Cardiac fibroblast (primary cell): ENCODE measurements around the gene PADI2.

ENCODE experiments used
- DNase-seq, 2 donors: peaks; one replicate each; pipeline versions ENCODE4 v3.0.0 to v3.0.0-alpha.2; 2010; ENCODE audit warnings: low read depth in 2 of 2
- H3K4me3 ChIP-seq, 2 donors: replicated peaks in 1 of 2; 1 replicate in 1 of 2; 2 replicates in 1 of 2; pipeline ENCODE4 v1.5.1; 2011; ENCODE audit warnings: low read depth in 2 of 2, low read length in 2 of 2, mild to moderate bottlenecking in 2 of 2, moderate library complexity in 1 of 2
- TF ChIP-seq, protein P1 (sequence below): IDR thresholded peaks from one replicate; pipeline ENCODE4 v1.5.1; 2011; ENCODE audit warnings: low read depth, mild to moderate bottlenecking, low read length, inconsistent platforms

PADI2 gene

GRCh38 chr1:17046334-17046657 lies 73.0 kb downstream of the PADI2 start:
- no peak for DNase-seq
- H3K4me3 ChIP-seq, result no peak overlapping the region
- TF ChIP-seq, protein P1, sequence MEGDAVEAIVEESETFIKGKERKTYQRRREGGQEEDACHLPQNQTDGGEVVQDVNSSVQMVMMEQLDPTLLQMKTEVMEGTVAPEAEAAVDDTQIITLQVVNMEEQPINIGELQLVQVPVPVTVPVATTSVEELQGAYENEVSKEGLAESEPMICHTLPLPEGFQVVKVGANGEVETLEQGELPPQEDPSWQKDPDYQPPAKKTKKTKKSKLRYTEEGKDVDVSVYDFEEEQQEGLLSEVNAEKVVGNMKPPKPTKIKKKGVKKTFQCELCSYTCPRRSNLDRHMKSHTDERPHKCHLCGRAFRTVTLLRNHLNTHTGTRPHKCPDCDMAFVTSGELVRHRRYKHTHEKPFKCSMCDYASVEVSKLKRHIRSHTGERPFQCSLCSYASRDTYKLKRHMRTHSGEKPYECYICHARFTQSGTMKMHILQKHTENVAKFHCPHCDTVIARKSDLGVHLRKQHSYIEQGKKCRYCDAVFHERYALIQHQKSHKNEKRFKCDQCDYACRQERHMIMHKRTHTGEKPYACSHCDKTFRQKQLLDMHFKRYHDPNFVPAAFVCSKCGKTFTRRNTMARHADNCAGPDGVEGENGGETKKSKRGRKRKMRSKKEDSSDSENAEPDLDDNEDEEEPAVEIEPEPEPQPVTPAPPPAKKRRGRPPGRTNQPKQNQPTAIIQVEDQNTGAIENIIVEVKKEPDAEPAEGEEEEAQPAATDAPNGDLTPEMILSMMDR, result no peak

GRCh38 chr1:17045634-17046333 lies 73.5 kb downstream of the PADI2 start:
- TF ChIP-seq, protein P1, result peak; percentile 80
- DNase-seq, result peak; percentile 82
- H3K4me3 ChIP-seq, result peak overlapping the region in 1 of 2 donors; percentile 18

- no peak for DNase-seq
- no peak overlapping the region for H3K4me3 ChIP-seq
- TF ChIP-seq, protein P1, result no peak
Observed at GRCh38 chr1:17045150-17045549, 74.1 kb downstream of the PADI2 start.

- no peak overlapping the region for H3K4me3 ChIP-seq
- TF ChIP-seq, protein P1, result no peak
- no peak for DNase-seq
Observed at GRCh38 chr1:17043676-17044075, 75.6 kb downstream of the PADI2 start.

DNA sequence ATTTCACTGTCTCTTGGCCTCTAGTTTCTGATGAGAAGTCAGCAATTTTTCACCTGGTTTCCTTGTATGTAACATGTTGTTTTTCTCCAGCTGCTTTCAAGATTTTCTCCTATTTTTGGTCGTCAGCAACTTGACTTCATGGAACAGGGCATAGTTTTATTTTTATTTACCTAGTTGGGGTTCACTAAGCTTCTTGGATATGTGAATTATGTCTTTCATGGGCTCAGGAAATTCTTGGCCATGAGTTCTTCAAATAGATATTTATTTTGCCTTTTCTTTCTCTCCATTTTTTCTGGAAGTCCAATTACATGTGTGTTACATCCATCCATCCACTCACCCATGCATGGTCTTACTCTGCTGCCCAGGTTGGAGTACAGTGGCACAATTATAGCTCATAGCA lies 79.1 kb downstream of the PADI2 start:
- TF ChIP-seq, protein P1, result no peak
- no peak for DNase-seq
- H3K4me3 ChIP-seq, result no peak overlapping the region

DNA sequence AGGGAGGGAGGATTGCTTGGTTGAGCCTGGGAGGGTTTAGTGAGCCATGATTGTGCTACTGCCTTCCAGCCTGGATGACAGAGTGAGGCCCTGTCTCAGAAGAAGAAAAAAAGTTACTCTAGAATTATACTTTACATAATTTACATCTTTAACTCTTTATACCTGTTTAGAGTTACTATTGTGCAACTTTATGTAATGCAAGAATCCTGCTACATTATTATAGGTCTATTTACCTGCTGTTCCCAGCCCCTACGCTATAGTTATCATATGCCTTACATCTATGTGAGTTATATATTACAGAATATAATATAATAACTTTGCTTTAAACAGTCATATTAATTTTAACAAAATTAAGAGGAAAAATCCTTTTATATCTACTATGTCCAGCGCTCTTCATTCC lies 79.7 kb downstream of the PADI2 start:
- H3K4me3 ChIP-seq, result no peak overlapping the region
- DNase-seq, result no peak
- TF ChIP-seq, protein P1, result no peak

DNA sequence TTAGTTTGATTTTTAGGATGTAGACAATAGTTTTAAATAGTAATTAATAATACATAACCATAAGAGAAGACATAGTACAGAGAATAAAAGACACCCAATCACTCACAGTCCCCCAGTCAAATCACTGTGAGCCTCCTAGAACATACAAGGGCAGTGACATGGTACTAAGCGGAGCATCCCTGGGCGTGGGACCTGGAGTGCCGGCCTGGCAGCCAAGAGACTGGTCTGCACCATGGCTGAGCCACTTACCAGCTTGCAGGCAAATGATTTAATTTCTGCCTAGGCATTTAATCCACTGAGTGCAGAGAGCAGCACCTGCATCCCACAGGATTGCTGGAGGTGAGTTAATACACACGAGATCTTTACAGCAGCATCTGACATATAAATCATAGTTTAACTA lies 85.8 kb downstream of the PADI2 start:
- no peak overlapping the region for H3K4me3 ChIP-seq
- TF ChIP-seq, protein P1, result no peak
- DNase-seq, result no peak
